Fibroblast of skin of left quadriceps (primary cell): ENCODE results near the gene BCAP29.

Experiments used
- DNase-seq, 2 experiments: peaks; one replicate each; pipeline ENCODE4 v3.0.0-alpha.2; 2013; ENCODE audit warnings: low read depth in 2 of 2

Gene BCAP29

GRCh38 chr7:107581387-107582013 lies 1.5 kb downstream of the BCAP29 start:
- DNase-seq: no peak

- no peak for DNase-seq
These were observed 2.8 kb downstream of the BCAP29 start for GRCh38 chr7:107582875-107583274.

GRCh38 chr7:107584716-107585115 lies 4.7 kb downstream of the BCAP29 start:
- DNase-seq: no peak

- DNase-seq: no peak
These were observed 8.6 kb downstream of the BCAP29 start for GRCh38 chr7:107588529-107589130.

GRCh38 chr7:107591421-107591820 lies 11.4 kb downstream of the BCAP29 start:
- no peak for DNase-seq

- DNase-seq: peak; percentile 85 to 87
These were observed 12.4 kb downstream of the BCAP29 start for GRCh38 chr7:107592361-107593024.

GRCh38 chr7:107593025-107593410 lies 13.0 kb downstream of the BCAP29 start:
- DNase-seq: no peak

GRCh38 chr7:107594961-107595737 lies 15.1 kb downstream of the BCAP29 start:
- peak; percentile 58 to 64 for DNase-seq

- no peak for DNase-seq
These were observed 17.0 kb downstream of the BCAP29 start for GRCh38 chr7:107596881-107597581.

GRCh38 chr7:107597582-107597916 lies 17.5 kb downstream of the BCAP29 start:
- no peak for DNase-seq

GRCh38 chr7:107597953-107598352 lies 17.9 kb downstream of the BCAP29 start:
- DNase-seq: no peak

- no peak for DNase-seq
These were observed 19.2 kb downstream of the BCAP29 start for GRCh38 chr7:107599262-107599661.

- DNase-seq: no peak
These were observed 20.8 kb downstream of the BCAP29 start for GRCh38 chr7:107600816-107601215.

- no peak for DNase-seq
These were observed 25.3 kb downstream of the BCAP29 start for GRCh38 chr7:107605218-107605815.

GRCh38 chr7:107606303-107606702 lies 26.3 kb downstream of the BCAP29 start:
- no peak for DNase-seq

- DNase-seq: no peak
These were observed 29.8 kb downstream of the BCAP29 start for GRCh38 chr7:107609811-107610261.

GRCh38 chr7:107610323-107610722 lies 30.3 kb downstream of the BCAP29 start:
- no peak for DNase-seq

- no peak for DNase-seq
These were observed 33.4 kb downstream of the BCAP29 start for GRCh38 chr7:107613439-107613838.

- DNase-seq: no peak
These were observed 33.9 kb downstream of the BCAP29 start for GRCh38 chr7:107613948-107614347.

- peak; percentile 87 to 88 for DNase-seq
These were observed 34.4 kb downstream of the BCAP29 start for GRCh38 chr7:107614425-107614824.

- DNase-seq: no peak
These were observed 36.0 kb downstream of the BCAP29 start for GRCh38 chr7:107615910-107616680.
